ENCODE results near the gene PLK3.
"Not testable (repeated sequence)": the region's sequence is repeated elsewhere in the genome, so short reads cannot be mapped to it uniquely, and the experiment has no call there.

PLK3 gene

GRCh38 chr1:44805311-44806024 lies 5.3 kb downstream of the PLK3 start:
- Histone ChIP-seq H3K4me1 (ENCODE audit: control insufficient read depth in 1 of 2, insufficient read depth in 2 of 2, low read length in 2 of 2) (peaks cover 38 to 61% of the 10 kb centered on the region in 2 donors), H3K4me3 (ENCODE audit: low read depth in 1 of 2, low read length in 2 of 2) (peak overlapping the region in 1 of 2 donors; percentile 15), H3K27me3 (ENCODE audit: low read depth, low read length) (no peaks in the 10 kb centered on the region), H3K9me3 (ENCODE audit: control insufficient read depth in 1 of 2, low read length in 2 of 2) (no peaks in the 10 kb centered on the region), H3K27ac (ENCODE audit: low read length) (no peak overlapping the region), H3K36me3 (ENCODE audit: control insufficient read depth in 1 of 2, insufficient read depth in 2 of 2, low read length in 2 of 2) (peaks cover 30 to 58% of the 10 kb centered on the region in 2 donors)

GRCh38 chr1:44806025-44806703 lies 6.0 kb downstream of the PLK3 start:
- Histone ChIP-seq H3K4me1 (ENCODE audit: control insufficient read depth in 1 of 2, insufficient read depth in 2 of 2, low read length in 2 of 2) (peaks cover 40 to 66% of the 10 kb centered on the region in 2 donors), H3K36me3 (ENCODE audit: control insufficient read depth in 1 of 2, insufficient read depth in 2 of 2, low read length in 2 of 2) (peaks cover 30 to 58% of the 10 kb centered on the region in 2 donors), H3K4me3 (ENCODE audit: low read depth in 1 of 2, low read length in 2 of 2) (peak overlapping the region; percentile 14 to 15), H3K27me3 (ENCODE audit: low read depth, low read length) (no peaks in the 10 kb centered on the region), H3K9me3 (ENCODE audit: control insufficient read depth in 1 of 2, low read length in 2 of 2) (no peaks in the 10 kb centered on the region), H3K27ac (ENCODE audit: low read length) (peak overlapping the region; percentile 100)

GRCh38 chr1:44806704-44807363 lies 6.7 kb downstream of the PLK3 start, which contains the start of gene DYNLT4:
TSS of gene DYNLT4 (minus strand) at chr1:44807351. CDS start at chr1:44806668, 683 bp downstream.
- Histone ChIP-seq H3K27me3 (ENCODE audit: low read depth, low read length) (no peaks in the 10 kb centered on the region), H3K4me1 (ENCODE audit: control insufficient read depth in 1 of 2, insufficient read depth in 2 of 2, low read length in 2 of 2) (peaks cover 40 to 71% of the 10 kb centered on the region in 2 donors), H3K4me3 (ENCODE audit: low read depth in 1 of 2, low read length in 2 of 2) (peak within 1 kb of the TSS; percentile 33 to 55)

GRCh38 chr1:44807364-44808062 lies 7.3 kb downstream of the PLK3 start:
- Histone ChIP-seq H3K4me3 (ENCODE audit: low read depth in 1 of 2, low read length in 2 of 2) (peak overlapping the region; percentile 33 to 55), H3K27me3 (ENCODE audit: low read depth, low read length) (no peaks in the 10 kb centered on the region), H3K36me3 (ENCODE audit: control insufficient read depth in 1 of 2, insufficient read depth in 2 of 2, low read length in 2 of 2) (peaks cover 29 to 57% of the 10 kb centered on the region in 2 donors), H3K4me1 (ENCODE audit: control insufficient read depth in 1 of 2, insufficient read depth in 2 of 2, low read length in 2 of 2) (peaks cover 40 to 70% of the 10 kb centered on the region in 2 donors), H3K27ac (ENCODE audit: low read length) (peak overlapping the region; percentile 100), H3K9me3 (ENCODE audit: control insufficient read depth in 1 of 2, low read length in 2 of 2) (no peaks in the 10 kb centered on the region)

More at GRCh38 chr1:44806704-44807363, 6.7 kb downstream of the PLK3 start, which contains the start of gene DYNLT4:
- no peaks in the 10 kb centered on the region for H3K9me3 ChIP-seq (ENCODE audit: control insufficient read depth in 1 of 2, low read length in 2 of 2)
- H3K27ac ChIP-seq (ENCODE audit: low read length) = peak within 1 kb of the TSS; percentile 100
- peaks cover 30 to 58% of the 10 kb centered on the region in 2 donors for H3K36me3 ChIP-seq (ENCODE audit: control insufficient read depth in 1 of 2, insufficient read depth in 2 of 2, low read length in 2 of 2)

- Histone ChIP-seq H3K27me3 (ENCODE audit: low read depth, low read length) (no peaks in the 10 kb centered on the region), H3K4me1 (ENCODE audit: control insufficient read depth in 1 of 2, insufficient read depth in 2 of 2, low read length in 2 of 2) (peaks cover 40 to 71% of the 10 kb centered on the region in 2 donors), H3K4me3 (ENCODE audit: low read depth in 1 of 2, low read length in 2 of 2) (peak within 1 kb of the TSS; percentile 37 to 55), H3K9me3 (ENCODE audit: control insufficient read depth in 1 of 2, low read length in 2 of 2) (no peaks in the 10 kb centered on the region), H3K36me3 (ENCODE audit: control insufficient read depth in 1 of 2, insufficient read depth in 2 of 2, low read length in 2 of 2) (peaks cover 21 to 49% of the 10 kb centered on the region in 2 donors), H3K27ac (ENCODE audit: low read length) (peak within 1 kb of the TSS; percentile 100)
Observed at GRCh38 chr1:44808063-44808937, 8.1 kb downstream of the PLK3 start, which contains the start of gene BTBD19. TSS of gene BTBD19 (plus strand) at chr1:44808523. CDS start at chr1:44808821, 298 bp downstream.

GRCh38 chr1:44808938-44809917 lies 9.1 kb downstream of the PLK3 start:
- H3K9me3 ChIP-seq (ENCODE audit: control insufficient read depth in 1 of 2, low read length in 2 of 2) = no peaks in the 10 kb centered on the region
- H3K4me3 ChIP-seq (ENCODE audit: low read depth in 1 of 2, low read length in 2 of 2) = peak overlapping the region; percentile 37 to 55
- no peaks in the 10 kb centered on the region for H3K27me3 ChIP-seq (ENCODE audit: low read depth, low read length)
- H3K27ac ChIP-seq (ENCODE audit: low read length) = peak overlapping the region; percentile 100
- H3K36me3 ChIP-seq (ENCODE audit: control insufficient read depth in 1 of 2, insufficient read depth in 2 of 2, low read length in 2 of 2) = peaks cover 16 to 40% of the 10 kb centered on the region in 2 donors
- H3K4me1 ChIP-seq (ENCODE audit: control insufficient read depth in 1 of 2, insufficient read depth in 2 of 2, low read length in 2 of 2) = peaks cover 40 to 74% of the 10 kb centered on the region in 2 donors

- peaks cover 12 to 31% of the 10 kb centered on the region in 2 donors for H3K36me3 ChIP-seq (ENCODE audit: control insufficient read depth in 1 of 2, insufficient read depth in 2 of 2, low read length in 2 of 2)
- peak overlapping the region; percentile 100 for H3K27ac ChIP-seq (ENCODE audit: low read length)
- H3K9me3 ChIP-seq (ENCODE audit: control insufficient read depth in 1 of 2, low read length in 2 of 2) = no peaks in the 10 kb centered on the region
- H3K27me3 ChIP-seq (ENCODE audit: low read depth, low read length) = no peaks in the 10 kb centered on the region
- H3K4me1 ChIP-seq (ENCODE audit: control insufficient read depth in 1 of 2, insufficient read depth in 2 of 2, low read length in 2 of 2) = peaks cover 40 to 77% of the 10 kb centered on the region in 2 donors
- peak overlapping the region in 1 of 2 donors; percentile 55 for H3K4me3 ChIP-seq (ENCODE audit: low read depth in 1 of 2, low read length in 2 of 2)
Observed at GRCh38 chr1:44810101-44810761, 10.1 kb downstream of the PLK3 start.

- H3K4me1 ChIP-seq (ENCODE audit: control insufficient read depth in 1 of 2, insufficient read depth in 2 of 2, low read length in 2 of 2) = peaks cover 40 to 72% of the 10 kb centered on the region in 2 donors
Observed at GRCh38 chr1:44810762-44811105, 10.6 kb downstream of the PLK3 start.

GRCh38 chr1:44811234-44811633 lies 11.1 kb downstream of the PLK3 start:
- peaks cover 40 to 67% of the 10 kb centered on the region in 2 donors for H3K4me1 ChIP-seq (ENCODE audit: control insufficient read depth in 1 of 2, insufficient read depth in 2 of 2, low read length in 2 of 2)
- peaks cover 8 to 21% of the 10 kb centered on the region in 2 donors for H3K36me3 ChIP-seq (ENCODE audit: control insufficient read depth in 1 of 2, insufficient read depth in 2 of 2, low read length in 2 of 2)
- peak overlapping the region; percentile 33 for H3K27ac ChIP-seq (ENCODE audit: low read length)
- no peaks in the 10 kb centered on the region for H3K27me3 ChIP-seq (ENCODE audit: low read depth, low read length)
- H3K9me3 ChIP-seq (ENCODE audit: control insufficient read depth in 1 of 2, low read length in 2 of 2) = no peaks in the 10 kb centered on the region
- H3K4me3 ChIP-seq (ENCODE audit: low read depth in 1 of 2, low read length in 2 of 2) = no peak overlapping the region

More at GRCh38 chr1:44810762-44811105, 10.6 kb downstream of the PLK3 start:
- Histone ChIP-seq H3K27ac (ENCODE audit: low read length) (peak overlapping the region; percentile 100), H3K36me3 (ENCODE audit: control insufficient read depth in 1 of 2, insufficient read depth in 2 of 2, low read length in 2 of 2) (peaks cover 9 to 26% of the 10 kb centered on the region in 2 donors)
- not testable (repeated sequence) for H3K9me3 ChIP-seq (ENCODE audit: control insufficient read depth in 1 of 2, low read length in 2 of 2); H3K27me3 ChIP-seq (ENCODE audit: low read depth, low read length); H3K4me3 ChIP-seq (ENCODE audit: low read depth in 1 of 2, low read length in 2 of 2)

All from muscle layer of duodenum (tissue), 2 donors.